PC-9 (cell line): ENCODE data around the gene CASP8AP2. TPM values are rescaled to one million over a fixed set of nuclear protein-coding genes. Genes with fewer than 3 reads are reported as not detected.

ENCODE experiments used
- BruUV-seq: library from RNA; stranded (reverse); fragments of 400-500 nt; replicated peaks from 2 replicates; lab custom pipeline; 2021; lab: Mats Ljungman, UMichigan
- CTCF ChIA-PET: fragments of 300-600 bp; sonication (Branson Sonifier 250); formaldehyde crosslinking; loops from one replicate; lab custom pipeline; 2022; ENCODE audit warnings: antibody characterized with exemption; lab: Charles Lee
- POLR2A ChIA-PET: fragments of 300-600 bp; sonication (Branson Sonifier 250); formaldehyde crosslinking; loops from one replicate; lab custom pipeline; 2022; ENCODE audit warnings: antibody characterized with exemption; ENCODE audit not compliant: unreplicated experiment; lab: Charles Lee
- DNase-seq, 2 experiments: peaks; one replicate each; pipeline versions ENCODE4 v3.0.0 to v3.0.0-alpha.2; 2015 to 2022; ENCODE audit warnings: mixed read lengths in 1 of 2
- H2AFZ ChIP-seq: fragments of 200-600 bp; sonication (generic); 2 replicates; pipeline ENCODE4 v1.8.1; 2017; ENCODE audit warnings: antibody characterized with exemption
- H3F3A ChIP-seq: fragments of 200-600 bp; sonication (generic); 2 replicates; pipeline ENCODE4 v1.8.1; 2017; ENCODE audit warnings: antibody characterized with exemption, mild to moderate bottlenecking, low read depth; ENCODE audit not compliant: insufficient read depth
- H3K27ac ChIP-seq: fragments of 200-600 bp; sonication (generic); 2 replicates; pipeline ENCODE4 v1.6.1; 2016; ENCODE audit warnings: mixed run types
- H3K27me3 ChIP-seq: fragments of 200-600 bp; sonication (generic); 2 replicates; pipeline ENCODE4 v1.6.1; 2016; ENCODE audit warnings: low read depth, mixed run types; ENCODE audit not compliant: insufficient read depth
- H3K36me3 ChIP-seq: fragments of 200-600 bp; sonication (generic); 2 replicates; pipeline ENCODE4 v1.6.1; 2016; ENCODE audit warnings: low read depth, mixed run types
- H3K4me1 ChIP-seq: fragments of 200-600 bp; sonication (generic); replicated peaks from 2 replicates; pipeline ENCODE4 v1.6.1; 2016; ENCODE audit warnings: mixed run types; ENCODE audit not compliant: insufficient read depth
- H3K4me2 ChIP-seq: fragments of 200-600 bp; sonication (generic); 2 replicates; pipeline ENCODE4 v1.6.1; 2017; ENCODE audit warnings: mixed run types
- H3K4me3 ChIP-seq: fragments of 200-600 bp; sonication (generic); 2 replicates; pipeline ENCODE4 v1.6.1; 2016; ENCODE audit warnings: mixed run types
- H3K79me2 ChIP-seq: fragments of 200-600 bp; sonication (generic); 2 replicates; pipeline ENCODE4 v1.6.1; 2017; ENCODE audit warnings: low read depth, mixed run types
- H3K9me2 ChIP-seq: fragments of 200-600 bp; sonication (generic); 2 replicates; pipeline ENCODE4 v1.8.1; 2017; ENCODE audit warnings: mild to moderate bottlenecking; ENCODE audit not compliant: insufficient read depth
- H3K9me3 ChIP-seq: fragments of 200-600 bp; sonication (generic); 2 replicates; pipeline ENCODE4 v1.8.1; 2016; ENCODE audit warnings: low read depth; ENCODE audit not compliant: insufficient read depth
- H4K20me1 ChIP-seq: fragments of 200-600 bp; sonication (generic); 2 replicates; pipeline ENCODE4 v1.8.1; 2017; ENCODE audit not compliant: insufficient read depth
- EZH2 ChIP-seq: fragments of 200-600 bp; sonication (generic); IDR thresholded peaks from 2 replicates; pipeline ENCODE4 v1.8.0; 2017; ENCODE audit warnings: antibody characterized with exemption, low read depth
- intact Hi-C: fragments of 100-400 bp; cut with micrococcal nuclease; formaldehyde crosslinking; loops from one replicate; pipeline ENCODE4 v1.10.0; 2022; ENCODE audit not compliant: unreplicated experiment
- total RNA-seq: library from RNA; stranded (reverse); gene quantifications from 2 replicates; pipeline ENCODE4 v1.2.3, GENCODE V29; 2021
- TF ChIP-seq, protein P1 (sequence below): fragments of 200-600 bp; sonication (generic); conservative IDR thresholded peaks from 2 replicates; pipeline ENCODE4 v1.6.1; 2017; ENCODE audit warnings: mixed run types, antibody characterized with exemption, mild to moderate bottlenecking, moderate library complexity

Gene CASP8AP2
- total RNA-seq, 1 experiment from 2014 or later: 17.4 TPM

DNA sequence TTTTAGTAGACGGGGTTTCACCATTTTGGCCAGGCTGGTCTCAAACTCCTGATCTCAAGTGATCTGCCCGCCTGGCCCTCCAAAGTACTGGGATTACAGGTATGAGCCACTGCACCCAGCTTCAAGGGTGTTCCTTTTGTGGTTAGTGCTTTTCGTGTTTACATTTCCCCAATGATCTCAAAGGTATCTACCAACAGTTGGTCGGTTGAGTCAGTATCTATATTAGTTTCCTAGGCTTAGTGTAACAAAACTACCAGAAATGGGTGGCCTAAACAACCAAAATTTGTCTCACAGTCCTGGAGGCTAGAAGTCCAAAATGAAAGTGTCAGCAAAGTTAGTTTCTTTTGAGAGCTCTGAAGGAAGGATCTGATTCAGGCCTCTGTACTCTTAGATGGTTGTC lies 30.1 kb downstream of the CASP8AP2 start:
- ChIA-PET CTCF (no interaction called here), POLR2A (no interaction called here)
- Histone ChIP-seq H3F3A (no peaks in the 10 kb centered on the region), H3K4me2 (no peak overlapping the region), H3K27ac (no peak overlapping the region), H3K9me2 (no peaks in the 10 kb centered on the region), H3K79me2 (no peaks in the 10 kb centered on the region), H3K4me3 (no peak overlapping the region), H3K27me3 (no peaks in the 10 kb centered on the region), H4K20me1 (no peaks in the 10 kb centered on the region), H2AFZ (no peak overlapping the region), H3K9me3 (no peaks in the 10 kb centered on the region), H3K4me1 (no peaks in the 10 kb centered on the region), H3K36me3 (no peaks in the 10 kb centered on the region)
- intact Hi-C loops: no loop called here
- no peak for TF ChIP-seq EZH2
- TF ChIP-seq, protein P1, sequence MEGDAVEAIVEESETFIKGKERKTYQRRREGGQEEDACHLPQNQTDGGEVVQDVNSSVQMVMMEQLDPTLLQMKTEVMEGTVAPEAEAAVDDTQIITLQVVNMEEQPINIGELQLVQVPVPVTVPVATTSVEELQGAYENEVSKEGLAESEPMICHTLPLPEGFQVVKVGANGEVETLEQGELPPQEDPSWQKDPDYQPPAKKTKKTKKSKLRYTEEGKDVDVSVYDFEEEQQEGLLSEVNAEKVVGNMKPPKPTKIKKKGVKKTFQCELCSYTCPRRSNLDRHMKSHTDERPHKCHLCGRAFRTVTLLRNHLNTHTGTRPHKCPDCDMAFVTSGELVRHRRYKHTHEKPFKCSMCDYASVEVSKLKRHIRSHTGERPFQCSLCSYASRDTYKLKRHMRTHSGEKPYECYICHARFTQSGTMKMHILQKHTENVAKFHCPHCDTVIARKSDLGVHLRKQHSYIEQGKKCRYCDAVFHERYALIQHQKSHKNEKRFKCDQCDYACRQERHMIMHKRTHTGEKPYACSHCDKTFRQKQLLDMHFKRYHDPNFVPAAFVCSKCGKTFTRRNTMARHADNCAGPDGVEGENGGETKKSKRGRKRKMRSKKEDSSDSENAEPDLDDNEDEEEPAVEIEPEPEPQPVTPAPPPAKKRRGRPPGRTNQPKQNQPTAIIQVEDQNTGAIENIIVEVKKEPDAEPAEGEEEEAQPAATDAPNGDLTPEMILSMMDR: no peak
- no TSS peak for BruUV-seq
- no peak for DNase-seq

DNA sequence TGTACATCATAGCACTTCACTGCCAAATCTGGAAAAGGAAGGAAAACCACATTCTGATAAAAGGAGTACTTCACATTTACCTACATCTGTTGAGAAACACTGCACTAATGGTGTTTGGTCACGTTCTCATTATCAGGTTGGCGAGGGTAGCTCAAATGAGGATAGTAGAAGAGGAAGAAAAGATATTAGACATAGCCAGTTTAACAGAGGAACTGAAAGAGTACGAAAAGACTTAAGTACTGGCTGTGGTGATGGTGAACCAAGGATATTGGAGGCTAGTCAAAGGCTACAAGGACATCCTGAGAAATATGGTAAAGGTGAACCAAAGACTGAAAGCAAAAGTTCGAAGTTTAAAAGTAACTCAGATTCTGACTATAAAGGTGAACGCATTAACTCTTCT lies 32.6 kb downstream of the CASP8AP2 start:
- no peaks in the 10 kb centered on the region for H3K9me2 ChIP-seq
- intact Hi-C loops: loop anchor here (1.0 kb wide), 1 partner anchor 11 kb away; no protein-coding TSS in a partner anchor
- CTCF ChIA-PET: no interaction called here
- peaks cover 3% of the 10 kb centered on the region; the same call in 1 of the 2 replicates for H3K36me3 ChIP-seq
- peaks cover 4% of the 10 kb centered on the region for H3K9me3 ChIP-seq
- POLR2A ChIA-PET: no interaction called here
- no TSS peak for BruUV-seq
- no peak overlapping the region for H2AFZ ChIP-seq
- H3K27ac ChIP-seq: no peak overlapping the region
- no peaks in the 10 kb centered on the region for H4K20me1 ChIP-seq
- H3K4me3 ChIP-seq: no peak overlapping the region
- DNase-seq: no peak
- no peak for TF ChIP-seq EZH2
- TF ChIP-seq, protein P1: no peak
- no peaks in the 10 kb centered on the region for H3K27me3 ChIP-seq
- H3F3A ChIP-seq: no peaks in the 10 kb centered on the region
- H3K4me2 ChIP-seq: no peak overlapping the region
- H3K4me1 ChIP-seq: no peaks in the 10 kb centered on the region
- no peaks in the 10 kb centered on the region for H3K79me2 ChIP-seq

- no peak overlapping the region for H3K4me2 ChIP-seq
- ChIA-PET CTCF (no interaction called here), POLR2A (no interaction called here)
- no peak overlapping the region for H3K4me3 ChIP-seq
- H3K9me2 ChIP-seq: no peaks in the 10 kb centered on the region
- TF ChIP-seq EZH2: no peak
- H4K20me1 ChIP-seq: no peaks in the 10 kb centered on the region
- H3K27ac ChIP-seq: no peak overlapping the region
- no TSS peak for BruUV-seq
- no peaks in the 10 kb centered on the region for H3K27me3 ChIP-seq
- no peaks in the 10 kb centered on the region for H3K79me2 ChIP-seq
- intact Hi-C loops: loop anchor here (1.0 kb wide), 1 partner anchor 11 kb away; no protein-coding TSS in a partner anchor
- no peaks in the 10 kb centered on the region for H3K4me1 ChIP-seq
- no peak for DNase-seq
- no peaks in the 10 kb centered on the region for H3F3A ChIP-seq
- peaks cover 3% of the 10 kb centered on the region; the same call in 1 of the 2 replicates for H3K36me3 ChIP-seq
- H3K9me3 ChIP-seq: peaks cover 4% of the 10 kb centered on the region
- H2AFZ ChIP-seq: no peak overlapping the region
Observed at GRCh38 chr6:89862698-89863097, 33.0 kb downstream of the CASP8AP2 start.
